HepG2 (cell line): ENCODE results near the gene DGUOK. TPM values are rescaled to one million over a fixed set of nuclear protein-coding genes. Genes with fewer than 3 reads are reported as not detected.
A peak's percentile ranks its signal among the peaks of the same experiment; 100 is the strongest.

Experiments
- ATAC-seq: fragments of 200-7000 bp; cut with Tn5 transposase; 3 replicates; pipeline ENCODE4 v1.9.1; 2020; ENCODE audit warnings: mild to moderate bottlenecking, moderate library complexity
- BruUV-seq: library from RNA; stranded (reverse); fragments of 400-500 nt; replicated peaks from 2 replicates; lab custom pipeline; 2021; lab: Mats Ljungman, UMichigan
- CTCF ChIA-PET: fragments of 300-600 bp; formaldehyde crosslinking; extraction: SDS; loops from one replicate; lab custom pipeline; 2021; ENCODE audit warnings: low total read pairs, inconsistent platforms, low intra/inter-chr PET ratio; lab: Yijun Ruan, JAX
- POLR2A ChIA-PET: fragments of 350-600 bp; sonication (Branson Sonifier 250); formaldehyde crosslinking; loops from one replicate; lab custom pipeline; 2020; ENCODE audit warnings: antibody characterized with exemption, inconsistent platforms; lab: Yijun Ruan, JAX
- DNase-seq: peaks from one replicate; pipeline ENCODE4 v3.0.0-alpha.2; 2015; ENCODE audit warnings: low spot score
- FAIRE-seq: peaks from 3 replicates; lab custom pipeline; 2011; peaks lifted over from hg19 to GRCh38; lab: Jason Lieb, UNC
- H2AFZ ChIP-seq: one replicate; pipeline ENCODE4 v1.6.1; 2011; ENCODE audit warnings: low read length, inconsistent platforms
- H3K27ac ChIP-seq: fragments of 300-600 bp; 3 replicates; pipeline ENCODE4 v1.8.0; 2011; ENCODE audit warnings: mixed run types, mild to moderate bottlenecking, mixed read lengths, low read length, inconsistent platforms; ENCODE audit not compliant: insufficient read depth; ENCODE audit errors: extremely low read length
- H3K27me3 ChIP-seq, 2 experiments: fragments of 200-600 bp in 1 of 2; 2 replicates in 1 of 2; 3 replicates in 1 of 2; pipeline versions ENCODE4 v1.6.0 to v1.8.0; 2011; ENCODE audit warnings: low read length in 2 of 2, mild to moderate bottlenecking in 2 of 2, moderate library complexity in 2 of 2, inconsistent platforms in 1 of 2; ENCODE audit not compliant: insufficient read depth in 2 of 2, control insufficient read depth in 1 of 2
- H3K36me3 ChIP-seq, 2 experiments: fragments of 200-600 bp in 1 of 2; replicated peaks in 1 of 2; 2 replicates in 1 of 2; 3 replicates in 1 of 2; pipeline versions ENCODE4 v1.5.1 to v1.8.0; 2011; ENCODE audit warnings: low read length in 2 of 2, inconsistent platforms in 1 of 2; ENCODE audit not compliant: insufficient read depth in 2 of 2, control insufficient read depth in 1 of 2
- H3K4me1 ChIP-seq: 2 replicates; pipeline ENCODE4 v1.5.1; 2012; ENCODE audit warnings: low read length, inconsistent platforms; ENCODE audit not compliant: insufficient read depth
- H3K4me2 ChIP-seq: 2 replicates; pipeline ENCODE4 v1.6.0; 2011; ENCODE audit warnings: low read depth, low read length, inconsistent platforms
- H3K4me3 ChIP-seq, 3 experiments: fragments of 200-600 bp in 1 of 3; sonication (generic), shearing (Covaris generic) in 1 of 3; replicated peaks in 1 of 3; 2 replicates each; pipeline ENCODE4 v1.5.1; 2011 to 2016; ENCODE audit warnings: low read length in 3 of 3, inconsistent platforms in 2 of 3, low read depth in 2 of 3, mild to moderate bottlenecking in 2 of 3, control low read depth in 1 of 3, mixed read lengths in 1 of 3; ENCODE audit not compliant: insufficient read depth in 1 of 3
- H3K79me2 ChIP-seq: one replicate; pipeline ENCODE4 v1.6.1; 2011; ENCODE audit warnings: low read length, inconsistent platforms; ENCODE audit not compliant: insufficient read depth
- H3K9ac ChIP-seq: 2 replicates; pipeline ENCODE4 v1.6.0; 2011; ENCODE audit warnings: mild to moderate bottlenecking, low read depth, low read length, inconsistent platforms; ENCODE audit not compliant: insufficient read depth
- H3K9me3 ChIP-seq: 2 replicates; pipeline ENCODE4 v1.5.1; 2012; ENCODE audit warnings: mild to moderate bottlenecking, low read length
- H4K20me1 ChIP-seq: 2 replicates; pipeline ENCODE4 v1.6.0; 2011; ENCODE audit warnings: inconsistent platforms, mild to moderate bottlenecking, low read length, moderate library complexity; ENCODE audit not compliant: insufficient read depth
- FOXA3 ChIP-seq: IDR thresholded peaks from 2 replicates; pipeline ENCODE4 v1.6.1; 2016; ENCODE audit warnings: missing genetic modification reagents, missing compliant biosample characterization
- GRHL1 ChIP-seq: sonication (generic); formaldehyde crosslinking; conservative IDR thresholded peaks from 2 replicates; pipeline ENCODE4 v1.8.0; 2022; ENCODE audit warnings: missing genetic modification reagents
- HNF1B ChIP-seq: sonication (generic); formaldehyde crosslinking; IDR thresholded peaks from 2 replicates; pipeline ENCODE4 v1.5.1; 2020; ENCODE audit warnings: mild to moderate bottlenecking, moderate library complexity, missing genetic modification reagents
- LRRFIP1 ChIP-seq: sonication (generic); formaldehyde crosslinking; conservative IDR thresholded peaks from 2 replicates; pipeline ENCODE4 v1.4.0; 2020; ENCODE audit warnings: missing genetic modification reagents
- MAZ ChIP-seq, 2 experiments: sonication (generic) in 1 of 2; formaldehyde crosslinking in 1 of 2; IDR thresholded peaks; 2 replicates each; pipeline versions ENCODE4 v1.5.0 to v1.6.1; 2012 to 2020; ENCODE audit warnings: low read depth in 2 of 2, mild to moderate bottlenecking in 2 of 2, borderline replicate concordance in 1 of 2, improper control_type of control experiment in 1 of 2, low read length in 1 of 2, missing genetic modification reagents in 1 of 2, moderate library complexity in 1 of 2
- MBD4 ChIP-seq: IDR thresholded peaks from 2 replicates; pipeline ENCODE4 v1.6.1; 2012; ENCODE audit warnings: low read length, inconsistent platforms, borderline replicate concordance
- NCOA1 ChIP-seq: sonication (generic); formaldehyde crosslinking; IDR thresholded peaks from 2 replicates; pipeline ENCODE4 v1.9.0; 2021; ENCODE audit warnings: missing genetic modification reagents
- SETDB1 ChIP-seq: sonication (generic); formaldehyde crosslinking; IDR thresholded peaks from 2 replicates; pipeline ENCODE4 v1.5.1; 2020; ENCODE audit warnings: missing genetic modification reagents, mild to moderate bottlenecking, borderline replicate concordance
- SMARCE1 ChIP-seq: fragments of 450-650 bp; IDR thresholded peaks from 2 replicates; pipeline ENCODE4 v1.6.1; 2017; ENCODE audit warnings: borderline replicate concordance
- ZFP36L1 ChIP-seq: sonication (generic); formaldehyde crosslinking; IDR thresholded peaks from 2 replicates; pipeline ENCODE4 v1.8.0; 2022; ENCODE audit warnings: mild to moderate bottlenecking, missing genetic modification reagents, moderate library complexity
- ZFP82 ChIP-seq: sonication (generic); formaldehyde crosslinking; IDR thresholded peaks from 2 replicates; pipeline ENCODE4 v1.5.1; 2020; ENCODE audit warnings: mild to moderate bottlenecking, missing genetic modification reagents, borderline replicate concordance
- ZNF17 ChIP-seq: sonication (generic); formaldehyde crosslinking; IDR thresholded peaks from 2 replicates; pipeline ENCODE4 v1.5.0; 2020; ENCODE audit warnings: mild to moderate bottlenecking, missing genetic modification reagents
- ZNF260 ChIP-seq: sonication (generic); formaldehyde crosslinking; IDR thresholded peaks from 2 replicates; pipeline ENCODE4 v1.4.0; 2020; ENCODE audit warnings: missing genetic modification reagents, low read depth, mild to moderate bottlenecking, borderline replicate concordance
- ZNF552 ChIP-seq: sonication (generic); formaldehyde crosslinking; IDR thresholded peaks from 2 replicates; pipeline ENCODE4 v1.9.0; 2022; ENCODE audit warnings: missing genetic modification reagents, mild to moderate bottlenecking, borderline replicate concordance
- ZNF589 ChIP-seq: sonication (generic); formaldehyde crosslinking; conservative IDR thresholded peaks from 2 replicates; pipeline ENCODE4 v1.8.0; 2022; ENCODE audit warnings: mild to moderate bottlenecking, moderate library complexity, missing genetic modification reagents
- ZNF788 ChIP-seq: sonication (generic); formaldehyde crosslinking; IDR thresholded peaks from 2 replicates; pipeline ENCODE4 v1.5.0; 2020; ENCODE audit warnings: mild to moderate bottlenecking, missing genetic modification reagents, borderline replicate concordance
- ZNF891 ChIP-seq: sonication (generic); formaldehyde crosslinking; IDR thresholded peaks from 2 replicates; pipeline ENCODE4 v1.5.0; 2020; ENCODE audit warnings: mild to moderate bottlenecking, missing genetic modification reagents
- WGBS: methylation state at CpG from one replicate; pipeline ENCODE4 v1.1.6; 2017; ENCODE audit warnings: low lambda C conversion rate; 5-methylcytosine and 5-hydroxymethylcytosine counted together
- in situ Hi-C: cut with HindIII; loops from 2 replicates; pipeline ENCODE4 v1.10.0; 2017; ENCODE audit warnings: low pct_unique_long_range_greater_than_20kb; ENCODE audit not compliant: extremely low pct_ligation_motif_present
- intact Hi-C: fragments of 100-400 bp; cut with micrococcal nuclease; formaldehyde crosslinking; loops from one replicate; pipeline ENCODE4 v1.10.0; 2022; ENCODE audit not compliant: unreplicated experiment
- polyA plus RNA-seq, 8 experiments: library from polyadenylated mRNA; depleted of rRNA in 3 of 8; stranded (reverse) in 7 of 8; unstranded in 1 of 8; fragments of >200 nt; fragmentation: Illumina TruSeq in 4 of 8; extraction: Trizol in 4 of 8; gene quantifications; 2 replicates each; pipeline versions ENCODE4 v1.2.1 to v1.2.3, GENCODE V29; 2011 to 2016; ENCODE audit warnings: low read depth in 4 of 8, missing spikeins in 1 of 8, mixed read lengths in 1 of 8; ENCODE audit not compliant: insufficient read depth in 1 of 8
- total RNA-seq, 5 experiments: library from RNA; depleted of rRNA; stranded (reverse); fragments of >200 nt; fragmentation: Illumina TruSeq; extraction: Trizol; gene quantifications; 2 replicates each; pipeline ENCODE4 v1.2.3, GENCODE V29; 2016; ENCODE audit warnings: low read depth in 1 of 5

The DGUOK gene
- total and polyA plus RNA-seq, 2 of the 13 experiments (the other 11 are each of a cell fraction or from before 2014, with no cell fraction given): 105 to 137 TPM

GRCh38 chr2:73922681-73923080, 4.0 kb upstream of the DGUOK start (continued):
- TF ChIP-seq LRRFIP1 (no peak), ZNF788 (CRISPR knock-in tag) (no peak), HNF1B (CRISPR knock-in tag) (no peak), SMARCE1 (no peak), MAZ (IDR thresholded peaks at IDR 0.05; ENCODE audit: borderline replicate concordance, low read depth, low read length) (no peak), MAZ (CRISPR knock-in tag; IDR thresholded peaks at IDR 0.05; ENCODE audit: low read depth) (no peak)

- ATAC-seq (no peak), DNase-seq (no peak), FAIRE-seq (no peak)
- Histone ChIP-seq H3K79me2 (peaks cover 35% of the 10 kb centered on the region), H3K27ac (no peak overlapping the region), H2AFZ (peak overlapping the region; percentile 86), H3K9ac (no peak overlapping the region), H3K4me3 (no peak overlapping the region), H3K9me3 (no peaks in the 10 kb centered on the region), H4K20me1 (no peaks in the 10 kb centered on the region), H3K27me3 (peaks cover 0 to 5% of the 10 kb centered on the region in 2 experiments; a peak in 2 of 5 replicates), H3K36me3 (no peaks in the 10 kb centered on the region; a peak in 1 of 5 replicates), H3K4me1 (peaks cover 44% of the 10 kb centered on the region), H3K4me2 (no peak overlapping the region)
- in situ Hi-C loops: no loop called here
- ChIA-PET POLR2A (interaction anchor here (0.6 to 0.8 kb wide), 2 partner anchors 14 to 564 kb away, joined by 3 read pairs; no protein-coding TSS in a partner anchor), CTCF (no interaction called here)
- no TSS peak for BruUV-seq
- intact Hi-C loops: loop anchor here (5.0 to 10.0 kb wide), 2 partner anchors 57 to 200 kb away; partner anchors contain the start of gene TET3
- WGBS: 74% methylated on average over 7 of the region's 7 CpGs
- no peak for TF ChIP-seq SETDB1 (CRISPR knock-in tag)
- no peak for TF ChIP-seq ZFP36L1
- no peak for TF ChIP-seq NCOA1 (CRISPR knock-in tag)
- no peak for TF ChIP-seq MBD4
- TF ChIP-seq ZNF552: no peak
- no peak for TF ChIP-seq GRHL1 (CRISPR knock-in tag)
- no peak for TF ChIP-seq ZNF589
- TF ChIP-seq ZNF17: no peak
- TF ChIP-seq ZNF891: no peak
- TF ChIP-seq ZFP82 (CRISPR knock-in tag): no peak
- TF ChIP-seq ZNF260: no peak
- TF ChIP-seq FOXA3 (CRISPR knock-in tag): no peak
Observed at GRCh38 chr2:73925033-73925704, 1.5 kb upstream of the DGUOK start.
